Upper lobe of right lung (tissue), 1 donor: ENCODE data around the gene RAB25. TPM values are rescaled to one million over a fixed set of nuclear protein-coding genes. Genes with fewer than 3 reads are reported as not detected.

ENCODE experiments used
- ATAC-seq: fragments of 200-7000 bp; cut with Tn5 transposase; one replicate; pipeline ENCODE4 v1.9.1; 2020; ENCODE audit warnings: mild to moderate bottlenecking, moderate library complexity
- DNase-seq: peaks from one replicate; pipeline ENCODE4 v3.0.0-alpha.2; 2020
- H3K27ac ChIP-seq: fragments of 200-600 bp; one replicate; pipeline ENCODE4 v1.8.0; 2022
- H3K27me3 ChIP-seq: fragments of 200-600 bp; one replicate; pipeline ENCODE4 v1.8.0; 2022; ENCODE audit warnings: mild to moderate bottlenecking
- H3K36me3 ChIP-seq: fragments of 200-600 bp; one replicate; pipeline ENCODE4 v1.8.0; 2022
- H3K4me1 ChIP-seq: fragments of 200-600 bp; one replicate; pipeline ENCODE4 v1.8.0; 2022
- H3K4me3 ChIP-seq: fragments of 200-600 bp; one replicate; pipeline ENCODE4 v1.8.0; 2022; ENCODE audit warnings: mild to moderate bottlenecking
- H3K9me3 ChIP-seq: fragments of 200-600 bp; one replicate; pipeline ENCODE4 v1.8.0; 2022
- CTCF ChIP-seq: fragments of 200-600 bp; IDR thresholded peaks from one replicate; pipeline ENCODE4 v1.8.0; 2022; ENCODE audit warnings: antibody characterized with exemption
- intact Hi-C: fragments of 100-400 bp; cut with DNase I; formaldehyde crosslinking; loops from one replicate; pipeline ENCODE4 v1.11.0; 2022
- total RNA-seq: library from RNA; stranded (reverse); fragmentation: NEBNext Ultra II Directional; extraction: Animal tissue kit (Norgen Biotek cat#: 25700); gene quantifications from one replicate; pipeline ENCODE4 v1.2.1, GENCODE V29; 2021
- donor health status: DM: no; HTN: yes; CAD: no; lungs with severe emphysema.

Gene RAB25
- total RNA-seq, 1 donor from 2014 or later, result 62.0 TPM

- Histone ChIP-seq H3K4me3 (no peak overlapping the region), H3K4me1 (peaks cover 49% of the 10 kb centered on the region), H3K36me3 (no peaks in the 10 kb centered on the region), H3K27ac (no peak overlapping the region), H3K27me3 (no peaks in the 10 kb centered on the region), H3K9me3 (no peaks in the 10 kb centered on the region)
- no peak for DNase-seq
- ATAC-seq, result no peak
- no peak for TF ChIP-seq CTCF
- intact Hi-C loops, result no loop called here
Measured at GRCh38 chr1:156101880-156102279, 40.9 kb downstream of the RAB25 start.

GRCh38 chr1:156102633-156103511, 41.9 kb downstream of the RAB25 start:
- intact Hi-C loops, result no loop called here
- H3K27ac ChIP-seq, result peak overlapping the region; percentile 97
- H3K36me3 ChIP-seq, result no peaks in the 10 kb centered on the region
- peaks cover 48% of the 10 kb centered on the region for H3K4me1 ChIP-seq
- TF ChIP-seq CTCF, result no peak
- no peak overlapping the region for H3K4me3 ChIP-seq
- DNase-seq (no peak), ATAC-seq (peak; percentile 18)
- H3K27me3 ChIP-seq, result no peaks in the 10 kb centered on the region
- H3K9me3 ChIP-seq, result no peaks in the 10 kb centered on the region

- no peak for DNase-seq
- peak overlapping the region; percentile 97 for H3K27ac ChIP-seq
- no peaks in the 10 kb centered on the region for H3K27me3 ChIP-seq
- peaks cover 48% of the 10 kb centered on the region for H3K4me1 ChIP-seq
- H3K36me3 ChIP-seq, result no peaks in the 10 kb centered on the region
- no peak for TF ChIP-seq CTCF
- H3K4me3 ChIP-seq, result no peak overlapping the region
- intact Hi-C loops, result no loop called here
- H3K9me3 ChIP-seq, result no peaks in the 10 kb centered on the region
- no peak for ATAC-seq
Measured at GRCh38 chr1:156103521-156103947, 42.6 kb downstream of the RAB25 start.

GRCh38 chr1:156104065-156104810, 43.3 kb downstream of the RAB25 start:
- Histone ChIP-seq H3K4me3 (no peak overlapping the region), H3K9me3 (no peaks in the 10 kb centered on the region), H3K4me1 (peaks cover 48% of the 10 kb centered on the region), H3K36me3 (no peaks in the 10 kb centered on the region), H3K27ac (peak overlapping the region; percentile 97), H3K27me3 (no peaks in the 10 kb centered on the region)
- TF ChIP-seq CTCF, result no peak
- intact Hi-C loops, result no loop called here
- ATAC-seq, result peak; percentile 74
- DNase-seq, result peak; percentile 85

- ATAC-seq, result no peak
- no peak for TF ChIP-seq CTCF
- Histone ChIP-seq H3K27me3 (no peaks in the 10 kb centered on the region), H3K27ac (peak overlapping the region; percentile 97), H3K4me1 (peaks cover 48% of the 10 kb centered on the region), H3K4me3 (peak overlapping the region; percentile 47), H3K36me3 (no peaks in the 10 kb centered on the region), H3K9me3 (no peaks in the 10 kb centered on the region)
- intact Hi-C loops, result no loop called here
- DNase-seq, result no peak
Measured at GRCh38 chr1:156104861-156105832, 44.2 kb downstream of the RAB25 start.
